Keratinocyte (primary cell): ENCODE measurements around the gene PARD3.

ENCODE experiments used
- EZH2 ChIP-seq: IDR thresholded peaks from one replicate; pipeline ENCODE4 v1.6.1; 2012; ENCODE audit warnings: inconsistent platforms, mild to moderate bottlenecking, low read length, moderate library complexity
- TF ChIP-seq, protein P1 (sequence below), 3 experiments: IDR thresholded peaks in 1 of 3; conservative IDR thresholded peaks in 1 of 3; optimal IDR thresholded peaks in 1 of 3; 2 replicates in 2 of 3; 3 replicates in 1 of 3; pipeline versions ENCODE3 to v1.5.1; 2011; ENCODE audit warnings: low read length in 3 of 3, mild to moderate bottlenecking in 3 of 3, moderate library complexity in 2 of 3, control low read depth in 1 of 3, inconsistent platforms in 1 of 3; ENCODE audit not compliant: insufficient read depth in 2 of 3; ENCODE audit errors: extremely low read depth in 1 of 3

GRCh38 chr10:34310234-34310633 is 504.9 kb downstream of the PARD3 start:
- TF ChIP-seq, protein P1, sequence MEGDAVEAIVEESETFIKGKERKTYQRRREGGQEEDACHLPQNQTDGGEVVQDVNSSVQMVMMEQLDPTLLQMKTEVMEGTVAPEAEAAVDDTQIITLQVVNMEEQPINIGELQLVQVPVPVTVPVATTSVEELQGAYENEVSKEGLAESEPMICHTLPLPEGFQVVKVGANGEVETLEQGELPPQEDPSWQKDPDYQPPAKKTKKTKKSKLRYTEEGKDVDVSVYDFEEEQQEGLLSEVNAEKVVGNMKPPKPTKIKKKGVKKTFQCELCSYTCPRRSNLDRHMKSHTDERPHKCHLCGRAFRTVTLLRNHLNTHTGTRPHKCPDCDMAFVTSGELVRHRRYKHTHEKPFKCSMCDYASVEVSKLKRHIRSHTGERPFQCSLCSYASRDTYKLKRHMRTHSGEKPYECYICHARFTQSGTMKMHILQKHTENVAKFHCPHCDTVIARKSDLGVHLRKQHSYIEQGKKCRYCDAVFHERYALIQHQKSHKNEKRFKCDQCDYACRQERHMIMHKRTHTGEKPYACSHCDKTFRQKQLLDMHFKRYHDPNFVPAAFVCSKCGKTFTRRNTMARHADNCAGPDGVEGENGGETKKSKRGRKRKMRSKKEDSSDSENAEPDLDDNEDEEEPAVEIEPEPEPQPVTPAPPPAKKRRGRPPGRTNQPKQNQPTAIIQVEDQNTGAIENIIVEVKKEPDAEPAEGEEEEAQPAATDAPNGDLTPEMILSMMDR (optimal IDR thresholded peaks at IDR 0.05 in 1 of 3, IDR thresholded peaks at IDR 0.05 in 1 of 3, conservative IDR thresholded peaks at IDR 0.05 in 1 of 3; ENCODE audit: extremely low read depth in 1 of 3, insufficient read depth in 2 of 3, low read length in 3 of 3), result no peak
- TF ChIP-seq EZH2, result no peak
